HEK293 (cell line): ENCODE measurements around the gene TMEM121.
"Not testable (repeated sequence)": the region's sequence is repeated elsewhere in the genome, so short reads cannot be mapped to it uniquely, and the experiment has no call there.

ENCODE experiments used
- CTCF ChIA-PET: fragments of 350-600 bp; formaldehyde crosslinking; extraction: SDS; loops from one replicate; lab custom pipeline; 2021; ENCODE audit warnings: antibody characterized with exemption; lab: Yijun Ruan, JAX
- POLR2A ChIA-PET: fragments of 300-600 bp; formaldehyde crosslinking; extraction: SDS; loops from one replicate; lab custom pipeline; 2020; ENCODE audit warnings: antibody characterized with exemption, inconsistent platforms; lab: Yijun Ruan, JAX
- H3K27ac ChIP-seq: fragments of 200-500 bp; sonication (Bioruptor generic); 2 replicates; pipeline ENCODE4 v1.5.1; 2014; ENCODE audit warnings: low read depth, low read length, control low read depth, inconsistent platforms; ENCODE audit errors: extremely low read depth
- H3K36me3 ChIP-seq, 2 experiments: fragments of 200-500 bp in 1 of 2; sonication (Bioruptor generic) in 1 of 2; 1 replicate in 1 of 2; 2 replicates in 1 of 2; pipeline ENCODE4 v1.5.1; 2014 to 2017; ENCODE audit warnings: inconsistent platforms in 2 of 2, low read length in 2 of 2; ENCODE audit not compliant: control insufficient read depth in 2 of 2, insufficient read depth in 1 of 2
- H3K4me1 ChIP-seq: fragments of 200-500 bp; sonication (Bioruptor generic); 2 replicates; pipeline ENCODE4 v1.5.1; 2014; ENCODE audit warnings: mild to moderate bottlenecking, low read length, inconsistent platforms; ENCODE audit not compliant: control insufficient read depth, insufficient read depth
- H3K4me3 ChIP-seq: 2 replicates; pipeline ENCODE4 v1.5.1; 2011; ENCODE audit warnings: low read depth, mild to moderate bottlenecking, control low read depth, low read length, moderate library complexity
- H3K9me3 ChIP-seq: fragments of 200-500 bp; sonication (Bioruptor generic); 2 replicates; pipeline ENCODE4 v1.5.1; 2014; ENCODE audit warnings: low read depth, low read length, inconsistent platforms; ENCODE audit not compliant: control insufficient read depth, insufficient read depth
- ZNF248 ChIP-seq: fragments of 450-650 bp; formaldehyde crosslinking; IDR thresholded peaks from 2 replicates; pipeline ENCODE4 v1.5.1; 2017; ENCODE audit warnings: missing biosample characterization, missing genetic modification characterization
- ZNF530 ChIP-seq: fragments of 450-650 bp; formaldehyde crosslinking; IDR thresholded peaks from 2 replicates; pipeline ENCODE4 v1.5.1; 2016; ENCODE audit warnings: low read depth, missing biosample characterization, missing genetic modification characterization
- ZNF596 ChIP-seq: fragments of 450-650 bp; IDR thresholded peaks from 2 replicates; pipeline ENCODE4 v1.5.0; 2018; ENCODE audit warnings: missing biosample characterization, mild to moderate bottlenecking, missing genetic modification characterization, moderate library complexity
- ZNF747 ChIP-seq: fragments of 450-650 bp; formaldehyde crosslinking; IDR thresholded peaks from 2 replicates; pipeline ENCODE4 v1.5.1; 2016; ENCODE audit warnings: missing biosample characterization, missing genetic modification characterization
- TF ChIP-seq, protein P1 (sequence below): fragments of 450-650 bp; formaldehyde crosslinking; IDR thresholded peaks from 2 replicates; pipeline ENCODE4 v1.5.1; 2016; ENCODE audit warnings: missing biosample characterization, missing genetic modification characterization

The TMEM121 gene

DNA sequence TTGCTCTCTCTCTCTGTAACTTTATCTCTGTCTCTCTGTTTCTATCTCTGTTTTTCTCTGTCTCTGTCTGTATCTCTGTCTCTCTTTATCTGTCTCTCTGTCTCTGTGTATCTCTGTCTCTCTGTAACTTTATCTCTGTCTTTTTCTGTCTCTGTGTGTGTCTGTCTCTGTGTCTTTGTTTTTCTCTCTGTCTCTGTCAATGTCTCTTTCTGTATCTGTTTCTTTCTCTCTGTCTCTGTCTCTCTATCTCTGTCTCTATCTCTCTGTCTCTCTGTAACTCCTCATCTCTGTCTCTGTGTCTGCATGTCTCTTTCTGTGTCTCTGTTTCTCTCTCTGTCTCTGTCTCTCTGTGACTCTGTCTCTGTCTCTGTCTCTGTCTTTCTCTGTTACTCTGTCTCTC, 51.7 kb downstream of the TMEM121 start (continued):
- TF ChIP-seq, protein P1, sequence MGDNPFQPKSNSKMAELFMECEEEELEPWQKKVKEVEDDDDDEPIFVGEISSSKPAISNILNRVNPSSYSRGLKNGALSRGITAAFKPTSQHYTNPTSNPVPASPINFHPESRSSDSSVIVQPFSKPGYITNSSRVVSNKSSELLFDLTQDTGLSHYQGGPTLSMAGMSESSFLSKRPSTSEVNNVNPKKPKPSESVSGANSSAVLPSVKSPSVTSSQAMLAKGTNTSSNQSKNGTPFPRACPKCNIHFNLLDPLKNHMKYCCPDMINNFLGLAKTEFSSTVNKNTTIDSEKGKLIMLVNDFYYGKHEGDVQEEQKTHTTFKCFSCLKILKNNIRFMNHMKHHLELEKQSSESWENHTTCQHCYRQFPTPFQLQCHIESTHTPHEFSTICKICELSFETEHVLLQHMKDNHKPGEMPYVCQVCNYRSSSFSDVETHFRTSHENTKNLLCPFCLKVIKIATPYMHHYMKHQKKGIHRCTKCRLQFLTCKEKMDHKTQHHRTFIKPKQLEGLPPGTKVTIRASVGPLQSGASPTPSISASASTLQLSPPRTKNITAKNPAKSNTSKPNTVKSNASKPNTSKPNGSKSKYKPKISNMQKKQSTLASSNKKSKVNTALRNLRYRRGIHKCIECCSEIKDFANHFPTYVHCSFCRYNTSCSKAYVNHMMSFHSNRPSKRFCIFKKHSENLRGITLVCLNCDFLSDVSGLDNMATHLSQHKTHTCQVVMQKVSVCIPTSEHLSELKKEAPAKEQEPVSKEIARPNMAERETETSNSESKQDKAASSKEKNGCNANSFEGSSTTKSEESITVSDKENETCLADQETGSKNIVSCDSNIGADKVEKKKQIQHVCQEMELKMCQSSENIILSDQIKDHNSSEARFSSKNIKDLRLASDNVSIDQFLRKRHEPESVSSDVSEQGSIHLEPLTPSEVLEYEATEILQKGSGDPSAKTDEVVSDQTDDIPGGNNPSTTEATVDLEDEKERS (tag by site-specific recombination): no peak
- TF ChIP-seq ZNF596 (tag by site-specific recombination) (peak; percentile 2; the same call in 1 of the 2 replicates), ZNF248 (tag by site-specific recombination) (no peak), ZNF747 (no peak), ZNF530 (tag by site-specific recombination) (no peak)

DNA sequence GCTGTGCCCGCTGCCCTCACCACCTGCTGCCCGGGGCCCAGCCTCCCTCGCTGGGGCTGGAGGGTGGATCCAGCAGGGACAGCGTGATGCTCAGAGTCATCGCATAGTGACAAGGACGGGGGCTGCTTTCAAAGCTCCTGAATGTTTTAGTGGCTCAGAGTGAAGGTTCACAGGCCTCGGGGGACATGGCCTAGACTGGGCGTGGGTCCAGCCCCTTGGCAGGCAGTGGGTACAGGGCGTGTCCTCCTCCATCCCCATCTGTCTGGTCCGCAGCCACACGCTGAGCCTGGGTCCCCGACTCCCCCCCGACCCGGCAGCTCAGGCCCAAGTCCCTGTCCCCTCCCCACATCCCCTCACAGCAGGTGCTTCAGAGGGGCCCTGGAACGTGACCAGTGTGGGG, 52.8 kb downstream of the TMEM121 start:
- H3K9me3 ChIP-seq, POLR2A ChIA-PET, H3K27ac ChIP-seq, CTCF ChIA-PET, H3K36me3 ChIP-seq, H3K4me1 ChIP-seq, H3K4me3 ChIP-seq: not testable (repeated sequence)
